ENCODE data around the gene MAX. TPM values are rescaled to one million over a fixed set of nuclear protein-coding genes. Genes with fewer than 3 reads are reported as not detected.
A peak's percentile ranks its signal among the peaks of the same experiment; 100 is the strongest.

The MAX gene
- total RNA-seq, 1 donor from 2014 or later: 97.0 TPM

- H3K27ac Mint-ChIP-seq: no peak overlapping the region
- DNase-seq (ENCODE audit: extremely low spot score, unreplicated experiment): no peak
- no peak for TF ChIP-seq CTCF (conservative IDR thresholded peaks at IDR 0.05)
- H3K4me1 Mint-ChIP-seq (ENCODE audit: unreplicated experiment): peaks cover 18% of the 10 kb centered on the region
- H3K27me3 Mint-ChIP-seq: no peaks in the 10 kb centered on the region
- peaks cover 35% of the 10 kb centered on the region for H3K36me3 Mint-ChIP-seq
- H3K4me3 Mint-ChIP-seq: no peak overlapping the region
- H3K9me3 Mint-ChIP-seq: no peaks in the 10 kb centered on the region
These were observed 26.5 kb downstream of the MAX start for GRCh38 chr14:65075628-65076325.

- Mint-ChIP-seq H3K9me3 (no peaks in the 10 kb centered on the region), H3K27me3 (no peaks in the 10 kb centered on the region), H3K4me1 (ENCODE audit: unreplicated experiment) (peaks cover 24% of the 10 kb centered on the region), H3K4me3 (no peak overlapping the region), H3K27ac (no peak overlapping the region), H3K36me3 (peaks cover 30% of the 10 kb centered on the region)
- TF ChIP-seq CTCF (conservative IDR thresholded peaks at IDR 0.05): no peak
- DNase-seq (ENCODE audit: extremely low spot score, unreplicated experiment): no peak
These were observed 27.7 kb downstream of the MAX start for GRCh38 chr14:65074449-65075150.

GRCh38 chr14:65073605-65074201 lies 28.6 kb downstream of the MAX start:
- no peak overlapping the region for H3K4me3 Mint-ChIP-seq

GRCh38 chr14:65072937-65073336 lies 29.4 kb downstream of the MAX start:
- no peak for DNase-seq (ENCODE audit: extremely low spot score, unreplicated experiment)
- peaks cover 21% of the 10 kb centered on the region for H3K4me1 Mint-ChIP-seq (ENCODE audit: unreplicated experiment)
- H3K9me3 Mint-ChIP-seq: no peaks in the 10 kb centered on the region
- H3K36me3 Mint-ChIP-seq: peaks cover 28% of the 10 kb centered on the region
- peak overlapping the region; percentile 96 for H3K27ac Mint-ChIP-seq
- H3K27me3 Mint-ChIP-seq: no peaks in the 10 kb centered on the region
- H3K4me3 Mint-ChIP-seq: no peak overlapping the region
- TF ChIP-seq CTCF (conservative IDR thresholded peaks at IDR 0.05): no peak

More at GRCh38 chr14:65073605-65074201, 28.6 kb downstream of the MAX start:
- Mint-ChIP-seq H3K4me1 (ENCODE audit: unreplicated experiment) (peaks cover 21% of the 10 kb centered on the region), H3K27ac (peak overlapping the region; percentile 96), H3K36me3 (peaks cover 24% of the 10 kb centered on the region), H3K9me3 (no peaks in the 10 kb centered on the region), H3K27me3 (no peaks in the 10 kb centered on the region)
- DNase-seq (ENCODE audit: extremely low spot score, unreplicated experiment): no peak
- no peak for TF ChIP-seq CTCF (conservative IDR thresholded peaks at IDR 0.05)

GRCh38 chr14:65072256-65072655 lies 30.1 kb downstream of the MAX start:
- Mint-ChIP-seq H3K27me3 (no peaks in the 10 kb centered on the region), H3K9me3 (no peaks in the 10 kb centered on the region), H3K4me1 (ENCODE audit: unreplicated experiment) (peaks cover 21% of the 10 kb centered on the region), H3K4me3 (no peak overlapping the region), H3K27ac (peak overlapping the region; percentile 96), H3K36me3 (peaks cover 31% of the 10 kb centered on the region)
- TF ChIP-seq CTCF (conservative IDR thresholded peaks at IDR 0.05): no peak
- DNase-seq (ENCODE audit: extremely low spot score, unreplicated experiment): no peak
